HG03139 (cell line): ENCODE results near the gene DIP2C.

Experiments
- ATAC-seq: cut with Tn5 transposase; IDR thresholded peaks from one replicate; pipeline ENCODE4 v1.9.1; 2021; ENCODE audit not compliant: unreplicated experiment

DIP2C gene

GRCh38 chr10:506451-507354 is 182.8 kb downstream of the DIP2C start:
- no peak for ATAC-seq

GRCh38 chr10:505419-505818 is 184.0 kb downstream of the DIP2C start:
- ATAC-seq = no peak

DNA sequence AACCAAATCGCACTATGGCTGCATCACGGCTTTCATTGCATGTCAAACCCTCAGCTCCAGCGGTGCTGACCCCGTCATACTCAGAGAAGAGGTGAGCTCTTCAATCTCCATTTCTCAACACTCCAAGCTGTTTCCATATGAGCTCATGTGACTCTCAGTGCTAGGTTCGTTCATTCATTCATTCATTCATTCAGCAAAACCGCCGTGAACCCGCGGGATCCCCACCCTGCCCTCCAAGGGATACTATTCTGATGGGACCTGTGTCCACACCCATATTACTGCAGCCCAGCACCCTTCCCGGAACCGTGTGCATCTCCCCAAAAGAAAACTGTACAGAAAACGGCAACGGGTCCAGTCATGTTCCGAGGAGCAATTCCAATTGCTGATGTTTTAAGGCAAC is 184.7 kb downstream of the DIP2C start:
- no peak for ATAC-seq

GRCh38 chr10:504121-504611 is 185.3 kb downstream of the DIP2C start:
- ATAC-seq = no peak

DNA sequence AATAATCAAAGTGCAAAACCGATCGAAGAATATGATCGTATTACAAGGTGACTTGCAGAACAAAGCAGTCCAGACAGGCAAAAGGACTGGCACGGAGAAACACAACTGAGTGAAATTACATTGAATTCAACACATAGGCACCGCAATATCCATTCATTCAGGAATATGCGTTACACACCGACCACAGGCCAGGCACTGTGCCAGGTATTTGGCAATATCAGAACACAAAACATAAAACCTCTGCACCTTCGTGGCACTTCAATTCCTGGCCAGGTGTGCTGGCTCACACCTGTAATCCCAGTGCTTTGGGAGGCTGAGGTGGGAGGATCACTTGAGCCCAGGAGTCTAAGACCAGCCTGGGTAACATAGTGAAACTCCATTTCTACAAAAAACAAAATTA is 187.9 kb downstream of the DIP2C start:
- ATAC-seq = no peak

DNA sequence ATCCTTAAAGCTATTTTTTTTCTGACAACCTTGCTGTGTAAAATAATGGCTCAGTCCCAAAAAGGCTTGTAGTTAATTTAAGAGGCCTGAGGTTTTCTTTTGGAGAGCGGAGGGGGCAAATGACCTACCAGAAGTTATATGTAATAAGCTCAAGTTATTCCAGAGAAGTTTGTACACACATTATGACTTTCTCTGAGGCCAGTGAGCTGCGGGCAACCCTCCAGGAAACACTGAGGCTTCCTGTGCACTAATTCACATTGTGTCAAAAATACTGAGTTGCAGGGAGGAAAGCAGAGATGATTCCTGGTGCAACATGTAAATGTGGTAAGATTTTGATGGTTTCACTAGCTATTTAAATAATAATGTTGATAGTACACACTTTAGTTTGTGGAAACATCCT is 188.6 kb downstream of the DIP2C start:
- ATAC-seq = no peak

- ATAC-seq = no peak
These were observed 189.5 kb downstream of the DIP2C start for GRCh38 chr10:499991-500390.

DNA sequence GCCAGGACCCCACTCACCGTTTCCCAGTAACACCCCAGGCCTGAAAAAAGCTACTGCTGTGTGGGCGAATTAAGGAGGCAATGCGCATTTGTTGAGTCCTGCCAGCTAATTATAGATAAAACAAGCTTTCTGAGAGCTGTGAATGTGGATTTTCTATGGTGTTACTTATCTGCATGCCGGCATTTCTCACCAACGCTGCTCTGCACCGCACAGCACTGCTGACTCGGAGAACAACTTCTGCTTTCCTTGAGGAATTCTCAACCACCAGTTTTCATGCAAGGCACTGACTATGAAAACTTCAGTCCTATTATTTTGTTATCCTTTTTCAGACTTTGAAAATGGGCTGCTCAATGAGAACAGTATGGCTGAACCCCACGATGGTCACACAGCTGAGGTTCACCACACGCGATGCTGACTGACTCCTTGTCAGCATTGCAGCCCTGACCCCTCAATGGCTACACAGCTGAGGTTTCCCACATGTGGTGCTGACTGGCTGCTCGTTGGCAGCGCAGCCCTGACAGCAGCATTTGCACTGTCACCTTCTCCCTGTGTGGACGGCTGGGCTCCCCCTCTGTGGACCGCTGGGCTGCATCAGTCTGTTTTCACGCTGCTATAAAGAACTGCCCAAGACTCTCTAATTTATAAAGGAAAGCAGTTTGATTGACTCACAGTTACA is 190.6 kb downstream of the DIP2C start:
- no peak for ATAC-seq

GRCh38 chr10:497898-498451 is 191.5 kb downstream of the DIP2C start:
- no peak for ATAC-seq

DNA sequence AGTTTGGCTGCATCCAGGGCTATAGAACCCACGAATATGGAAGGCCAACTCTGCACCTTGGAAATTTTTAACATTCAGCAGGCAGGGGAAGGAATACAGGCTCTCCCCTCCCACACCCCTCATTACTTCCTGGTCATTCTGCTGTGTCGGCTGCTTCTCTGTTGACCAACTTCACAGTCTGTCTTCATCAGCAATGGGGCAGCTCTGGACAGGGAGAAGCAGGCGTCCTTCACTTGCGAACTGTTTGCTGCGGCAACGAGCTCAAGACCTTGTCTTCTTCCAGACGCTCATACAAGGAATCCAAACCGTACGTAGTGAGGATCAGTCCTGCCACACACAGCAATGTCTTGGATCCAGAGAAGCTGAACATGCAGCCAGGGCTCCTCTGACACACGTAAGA is 192.2 kb downstream of the DIP2C start:
- no peak for ATAC-seq

- ATAC-seq = no peak
These were observed 194.9 kb downstream of the DIP2C start for GRCh38 chr10:494556-494955.

DNA sequence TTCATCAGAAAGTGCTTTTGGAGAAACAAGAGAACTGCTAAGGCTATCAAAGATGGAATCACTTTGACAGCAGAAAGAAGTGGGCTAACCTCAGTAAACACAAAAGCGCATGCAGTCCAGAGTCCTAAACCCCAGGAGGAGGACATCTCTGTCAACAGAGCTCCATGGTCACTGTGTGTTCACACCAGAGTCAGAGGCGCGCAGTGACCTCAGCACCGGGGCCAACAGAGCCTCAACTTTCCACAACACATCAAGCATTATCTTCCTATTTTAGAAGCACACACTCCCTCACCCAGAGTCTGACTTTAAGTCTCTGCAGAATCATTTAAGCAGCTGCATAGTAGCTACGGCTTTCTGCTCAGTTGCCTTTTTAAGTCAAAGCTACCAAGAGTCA is 195.3 kb downstream of the DIP2C start:
- ATAC-seq = no peak

- ATAC-seq = no peak
These were observed 195.9 kb downstream of the DIP2C start for GRCh38 chr10:493391-494148.

GRCh38 chr10:492836-493235 is 196.6 kb downstream of the DIP2C start:
- ATAC-seq = no peak

GRCh38 chr10:491667-492424 is 197.6 kb downstream of the DIP2C start:
- ATAC-seq = no peak

- no peak for ATAC-seq
These were observed 198.4 kb downstream of the DIP2C start for GRCh38 chr10:490891-491571.

- ATAC-seq = no peak
These were observed 199.2 kb downstream of the DIP2C start for GRCh38 chr10:490256-490655.

DNA sequence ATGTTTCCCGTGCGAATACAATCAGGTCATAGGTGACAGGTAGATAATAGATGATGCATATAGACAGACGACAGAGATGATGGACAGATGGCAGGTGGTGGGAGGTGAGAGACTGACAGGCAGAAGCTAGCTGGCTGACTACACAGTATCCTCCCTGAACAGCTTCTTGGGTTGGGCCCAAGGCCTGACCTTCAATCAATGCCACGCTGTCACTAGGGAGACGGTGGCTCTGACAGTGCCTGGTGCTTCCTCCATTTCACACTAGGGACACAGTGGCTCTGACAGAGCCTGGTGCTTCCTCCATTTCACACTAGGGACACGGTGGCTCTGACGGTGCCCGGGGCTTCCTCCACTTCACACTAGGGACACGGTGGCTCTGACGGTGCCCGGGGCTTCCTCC is 200.1 kb downstream of the DIP2C start:
- ATAC-seq = no peak

GRCh38 chr10:488933-489215 is 200.6 kb downstream of the DIP2C start:
- ATAC-seq = no peak
